ENCODE data around the gene SND1. TPM values are rescaled to one million over a fixed set of nuclear protein-coding genes. Genes with fewer than 3 reads are reported as not detected.

The SND1 gene
- total and polyA plus RNA-seq, 7 donors: 29.2 to 72.8 (median 48.2) TPM

- H3K4me3 ChIP-seq: no peak overlapping the region
- no peak overlapping the region for H3K27ac ChIP-seq
- DNase-seq (no peak), ATAC-seq (peak in 3 of 4 donors; percentile 38 to 63 (median 44))
- TF ChIP-seq, protein P1, sequence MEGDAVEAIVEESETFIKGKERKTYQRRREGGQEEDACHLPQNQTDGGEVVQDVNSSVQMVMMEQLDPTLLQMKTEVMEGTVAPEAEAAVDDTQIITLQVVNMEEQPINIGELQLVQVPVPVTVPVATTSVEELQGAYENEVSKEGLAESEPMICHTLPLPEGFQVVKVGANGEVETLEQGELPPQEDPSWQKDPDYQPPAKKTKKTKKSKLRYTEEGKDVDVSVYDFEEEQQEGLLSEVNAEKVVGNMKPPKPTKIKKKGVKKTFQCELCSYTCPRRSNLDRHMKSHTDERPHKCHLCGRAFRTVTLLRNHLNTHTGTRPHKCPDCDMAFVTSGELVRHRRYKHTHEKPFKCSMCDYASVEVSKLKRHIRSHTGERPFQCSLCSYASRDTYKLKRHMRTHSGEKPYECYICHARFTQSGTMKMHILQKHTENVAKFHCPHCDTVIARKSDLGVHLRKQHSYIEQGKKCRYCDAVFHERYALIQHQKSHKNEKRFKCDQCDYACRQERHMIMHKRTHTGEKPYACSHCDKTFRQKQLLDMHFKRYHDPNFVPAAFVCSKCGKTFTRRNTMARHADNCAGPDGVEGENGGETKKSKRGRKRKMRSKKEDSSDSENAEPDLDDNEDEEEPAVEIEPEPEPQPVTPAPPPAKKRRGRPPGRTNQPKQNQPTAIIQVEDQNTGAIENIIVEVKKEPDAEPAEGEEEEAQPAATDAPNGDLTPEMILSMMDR (IDR thresholded peaks at IDR 0.05): no peak
- whole genome bisulfite sequencing, 3 donors: 59 to 79% (median 75%) methylated on average over 5 of the region's 5 CpGs
- no peaks in the 10 kb centered on the region for H3K27me3 ChIP-seq (ENCODE audit: insufficient read depth in 3 of 3, low read length in 2 of 3)
- H3K4me1 ChIP-seq: no peaks in the 10 kb centered on the region
- intact Hi-C loops (cut with DNase I): no loop called here
- H3K36me3 ChIP-seq (ENCODE audit: insufficient read depth in 1 of 2, low read depth in 1 of 2): no peaks in the 10 kb centered on the region
- H3K9me3 ChIP-seq: peaks cover 5% of the 10 kb centered on the region
These were observed 331.9 kb downstream of the SND1 start for GRCh38 chr7:127983804-127984332.

DNA sequence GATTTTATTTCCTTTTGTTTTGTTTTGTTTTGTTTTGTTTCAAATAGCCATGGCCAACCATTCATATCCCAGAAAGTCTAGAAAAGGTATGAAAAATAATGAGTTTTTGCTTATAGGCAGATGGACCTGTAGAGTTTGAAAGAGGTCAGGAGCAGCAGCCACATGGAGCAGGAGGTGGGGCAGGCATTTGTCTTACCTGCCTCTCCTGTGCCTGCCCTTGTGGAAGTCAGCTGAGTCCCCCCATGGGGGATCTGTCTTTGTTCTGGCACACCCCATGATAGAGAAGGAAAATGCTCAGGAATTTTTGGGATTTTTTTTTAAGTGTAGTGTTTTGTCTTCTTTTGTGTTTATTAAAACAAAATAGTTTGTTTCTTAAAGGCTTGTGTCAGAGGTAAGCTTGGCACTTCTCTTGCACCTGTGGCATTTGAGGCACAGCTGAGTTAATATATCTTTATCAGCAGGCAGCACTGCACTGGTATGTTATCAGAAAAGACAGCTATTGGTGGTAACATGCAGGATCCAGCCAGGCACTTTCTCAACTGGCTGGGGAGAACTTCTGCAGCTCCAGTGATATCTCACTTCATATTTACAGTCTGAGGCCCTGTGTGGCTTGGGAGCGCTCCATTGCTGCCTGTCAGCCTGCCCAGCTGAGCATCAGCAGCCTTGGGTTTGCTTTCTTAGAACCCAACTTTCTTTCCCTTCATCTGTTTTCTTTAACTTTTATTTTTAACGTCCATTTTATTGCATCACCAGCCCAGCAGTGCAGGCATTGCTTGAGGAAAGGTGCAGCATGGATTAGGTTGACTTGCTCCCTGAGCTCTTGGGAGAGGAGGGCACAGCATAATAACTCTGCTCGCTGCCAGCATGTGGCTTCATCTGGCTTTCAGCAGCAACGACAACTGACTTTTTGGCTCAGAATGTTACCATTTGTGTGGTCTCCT lies 334.9 kb downstream of the SND1 start:
- 43 to 62% (median 58%) methylated on average over 4 of the region's 4 CpGs for WGBS, 3 donors
- ATAC-seq: no peak
- no peak overlapping the region for H3K27ac ChIP-seq

DNA sequence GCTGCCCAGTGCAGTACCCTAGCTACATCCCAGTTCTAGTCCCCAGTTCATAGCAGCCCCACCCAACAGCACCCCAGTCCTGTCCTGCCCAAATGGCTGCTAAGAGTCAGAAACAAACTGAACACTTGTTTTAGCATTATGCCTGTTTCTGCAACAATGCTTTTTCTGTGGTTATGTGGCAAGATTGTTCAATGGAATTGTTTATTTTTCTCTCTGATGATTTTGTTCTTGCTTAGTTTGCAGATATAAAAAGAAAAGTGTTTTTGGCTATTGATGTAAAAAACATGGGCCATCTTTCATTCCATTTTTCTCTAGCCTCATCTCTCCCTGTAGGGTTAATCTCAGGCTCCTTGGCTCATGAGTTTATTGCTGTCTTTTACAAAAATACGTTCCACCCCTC lies 336.8 kb downstream of the SND1 start:
- Histone ChIP-seq H3K4me1 (no peaks in the 10 kb centered on the region), H3K27me3 (ENCODE audit: insufficient read depth in 3 of 3, low read length in 2 of 3) (no peaks in the 10 kb centered on the region)
- TF ChIP-seq, protein P1 (IDR thresholded peaks at IDR 0.05): no peak

More for the DNA sequence above, 334.9 kb downstream of the SND1 start:
- no peak for DNase-seq
- Histone ChIP-seq H3K4me1 (no peaks in the 10 kb centered on the region), H3K27me3 (ENCODE audit: insufficient read depth in 3 of 3, low read length in 2 of 3) (no peaks in the 10 kb centered on the region), H3K36me3 (ENCODE audit: insufficient read depth in 1 of 2, low read depth in 1 of 2) (peaks cover 0 to 7% of the 10 kb centered on the region in 2 donors), H3K4me3 (no peak overlapping the region), H3K9me3 (no peaks in the 10 kb centered on the region)
- TF ChIP-seq, protein P1 (IDR thresholded peaks at IDR 0.05): no peak
- intact Hi-C loops (cut with DNase I): no loop called here

GRCh38 chr7:127993317-127993716 lies 341.3 kb downstream of the SND1 start:
- Histone ChIP-seq H3K4me3 (no peak overlapping the region), H3K27me3 (ENCODE audit: insufficient read depth in 3 of 3, low read length in 2 of 3) (no peaks in the 10 kb centered on the region), H3K9me3 (no peaks in the 10 kb centered on the region), H3K4me1 (peaks cover 18% of the 10 kb centered on the region), H3K36me3 (ENCODE audit: insufficient read depth in 1 of 2, low read depth in 1 of 2) (peaks cover 2 to 11% of the 10 kb centered on the region in 2 donors), H3K27ac (no peak overlapping the region)
- ATAC-seq (no peak), DNase-seq (no peak)
- TF ChIP-seq, protein P1 (IDR thresholded peaks at IDR 0.05): no peak
- intact Hi-C loops (cut with DNase I): no loop called here
- WGBS, 3 donors: 92 to 94% (median 93%) methylated on average over 6 of the region's 6 CpGs

More for the DNA sequence above, 336.8 kb downstream of the SND1 start:
- DNase-seq (no peak), ATAC-seq (no peak)
- Histone ChIP-seq H3K36me3 (ENCODE audit: insufficient read depth in 1 of 2, low read depth in 1 of 2) (peaks cover under 1 to 11% of the 10 kb centered on the region in 2 donors), H3K27ac (no peak overlapping the region), H3K9me3 (no peaks in the 10 kb centered on the region), H3K4me3 (no peak overlapping the region)
- intact Hi-C loops (cut with DNase I): no loop called here
- 44 to 65% (median 63%) methylated on average over 1 of the region's 1 CpG for WGBS, 3 donors
